ENCODE results near the gene EIF3A.
"Not testable (repeated sequence)": the region's sequence is repeated elsewhere in the genome, so short reads cannot be mapped to it uniquely, and the experiment has no call there.

EIF3A gene

GRCh38 chr10:119049777-119050176, 30.8 kb downstream of the EIF3A start:
- DNase-seq (ENCODE audit: low spot score): no peak
- no peak for FAIRE-seq

GRCh38 chr10:119049361-119049760, 31.3 kb downstream of the EIF3A start:
- no peak for DNase-seq (ENCODE audit: low spot score)
- no peak for FAIRE-seq

GRCh38 chr10:119045561-119045960, 35.1 kb downstream of the EIF3A start:
- FAIRE-seq (no peak), DNase-seq (ENCODE audit: low spot score) (no peak)

- DNase-seq (ENCODE audit: low spot score): no peak
Measured at GRCh38 chr10:119042169-119042568, 38.4 kb downstream of the EIF3A start.

GRCh38 chr10:119041326-119041725, 39.3 kb downstream of the EIF3A start:
- FAIRE-seq (no peak), DNase-seq (ENCODE audit: low spot score) (no peak)

More at GRCh38 chr10:119042169-119042568, 38.4 kb downstream of the EIF3A start:
- no peak for FAIRE-seq

GRCh38 chr10:119039161-119039560, 41.5 kb downstream of the EIF3A start:
- no peak for DNase-seq (ENCODE audit: low spot score)
- no peak for FAIRE-seq

- FAIRE-seq: no peak
- no peak for DNase-seq (ENCODE audit: low spot score)
Measured at GRCh38 chr10:119031496-119032059, 49.0 kb downstream of the EIF3A start.

- FAIRE-seq: no peak
- DNase-seq (ENCODE audit: low spot score): peak; percentile 38
Measured at GRCh38 chr10:119030421-119031250, 50.0 kb downstream of the EIF3A start.

- FAIRE-seq: no peak
- peak; percentile 30 for DNase-seq (ENCODE audit: low spot score)
Measured at GRCh38 chr10:119029613-119030420, 50.8 kb downstream of the EIF3A start, which contains the start of gene NANOS1. Gene NANOS1, plus strand, starts transcription at chr10:119029714. Its CDS starts 88 bp downstream, at chr10:119029802.

- FAIRE-seq: peak; percentile 77
Measured at GRCh38 chr10:119028900-119029612, 51.6 kb downstream of the EIF3A start.

GRCh38 chr10:119028445-119028899, 52.1 kb downstream of the EIF3A start:
- DNase-seq (ENCODE audit: low spot score); FAIRE-seq: not testable (repeated sequence)

More at GRCh38 chr10:119028900-119029612, 51.6 kb downstream of the EIF3A start:
- DNase-seq (ENCODE audit: low spot score): peak; percentile 93

GRCh38 chr10:119026301-119027110, 54.1 kb downstream of the EIF3A start:
- FAIRE-seq: no peak
- DNase-seq (ENCODE audit: low spot score): no peak

GRCh38 chr10:119025776-119026175, 54.8 kb downstream of the EIF3A start:
- peak; percentile 20 for FAIRE-seq
- no peak for DNase-seq (ENCODE audit: low spot score)

- DNase-seq (ENCODE audit: low spot score) (peak; percentile 72), FAIRE-seq (no peak)
Measured at GRCh38 chr10:119025336-119025735, 55.3 kb downstream of the EIF3A start.

GRCh38 chr10:119024882-119025281, 55.7 kb downstream of the EIF3A start:
- FAIRE-seq (no peak), DNase-seq (ENCODE audit: low spot score) (no peak)

GRCh38 chr10:119023553-119023868, 57.1 kb downstream of the EIF3A start:
- DNase-seq (ENCODE audit: low spot score): no peak
- no peak for FAIRE-seq

- peak; percentile 76 for DNase-seq (ENCODE audit: low spot score)
- peak; percentile 81 for FAIRE-seq
Measured at GRCh38 chr10:119022846-119023552, 57.6 kb downstream of the EIF3A start.

- DNase-seq (ENCODE audit: low spot score) (no peak), FAIRE-seq (no peak)
Measured at GRCh38 chr10:119020627-119020946, 60.0 kb downstream of the EIF3A start.

- DNase-seq (ENCODE audit: low spot score): no peak
- FAIRE-seq: no peak
Measured at GRCh38 chr10:119007211-119007574, 73.4 kb downstream of the EIF3A start.
